HEK293 (cell line): ENCODE results near the gene CCDC124.
A peak's percentile ranks its signal among the peaks of the same experiment; 100 is the strongest.

Experiments
- CTCF ChIP-seq: fragments of 450-650 bp; formaldehyde crosslinking; IDR thresholded peaks from 2 replicates; pipeline ENCODE4 v1.5.1; 2016; ENCODE audit warnings: missing biosample characterization, missing genetic modification characterization
- GLIS1 ChIP-seq: fragments of 450-650 bp; formaldehyde crosslinking; IDR thresholded peaks from 2 replicates; pipeline ENCODE4 v1.5.1; 2016; ENCODE audit warnings: missing biosample characterization, missing genetic modification characterization
- INSM2 ChIP-seq: fragments of 450-650 bp; formaldehyde crosslinking; IDR thresholded peaks from 2 replicates; pipeline ENCODE4 v1.5.1; 2016; ENCODE audit warnings: missing biosample characterization, missing genetic modification characterization
- KLF1 ChIP-seq: fragments of 450-650 bp; formaldehyde crosslinking; IDR thresholded peaks from 2 replicates; pipeline ENCODE4 v1.5.1; 2016; ENCODE audit warnings: missing biosample characterization, missing genetic modification characterization
- KLF9 ChIP-seq: fragments of 450-650 bp; formaldehyde crosslinking; IDR thresholded peaks from 2 replicates; pipeline ENCODE4 v1.5.1; 2016; ENCODE audit warnings: missing biosample characterization, missing genetic modification characterization, low read depth
- PRDM4 ChIP-seq: fragments of 450-650 bp; formaldehyde crosslinking; IDR thresholded peaks from 2 replicates; pipeline ENCODE4 v1.5.1; 2017; ENCODE audit warnings: missing biosample characterization, missing genetic modification characterization
- SALL2 ChIP-seq: fragments of 450-650 bp; formaldehyde crosslinking; IDR thresholded peaks from 2 replicates; pipeline ENCODE4 v1.5.0; 2017; ENCODE audit warnings: missing biosample characterization, mild to moderate bottlenecking, missing genetic modification characterization, borderline replicate concordance
- SP3 ChIP-seq: fragments of 450-650 bp; formaldehyde crosslinking; IDR thresholded peaks from 2 replicates; pipeline ENCODE4 v1.5.1; 2016; ENCODE audit warnings: missing biosample characterization, missing genetic modification characterization
- ZBTB1 ChIP-seq: fragments of 450-650 bp; formaldehyde crosslinking; IDR thresholded peaks from 2 replicates; pipeline ENCODE4 v1.5.1; 2016; ENCODE audit warnings: missing biosample characterization, missing genetic modification characterization
- ZBTB20 ChIP-seq: fragments of 450-650 bp; formaldehyde crosslinking; IDR thresholded peaks from 2 replicates; pipeline ENCODE4 v1.5.1; 2016; ENCODE audit warnings: missing biosample characterization, missing genetic modification characterization
- ZBTB26 ChIP-seq: fragments of 450-650 bp; formaldehyde crosslinking; optimal IDR thresholded peaks from 2 replicates; pipeline ENCODE3; 2016; ENCODE audit warnings: missing biosample characterization, mild to moderate bottlenecking, missing genetic modification characterization
- ZEB2 ChIP-seq: fragments of 450-650 bp; formaldehyde crosslinking; IDR thresholded peaks from 2 replicates; pipeline ENCODE4 v1.5.1; 2016; ENCODE audit warnings: missing biosample characterization, missing genetic modification characterization
- ZFHX2 ChIP-seq: fragments of 450-650 bp; formaldehyde crosslinking; conservative IDR thresholded peaks from 2 replicates; pipeline ENCODE4 v1.5.1; 2016; ENCODE audit warnings: missing biosample characterization, missing genetic modification characterization
- ZNF174 ChIP-seq: fragments of 450-650 bp; formaldehyde crosslinking; IDR thresholded peaks from 2 replicates; pipeline ENCODE4 v1.5.0; 2017; ENCODE audit warnings: missing biosample characterization, mild to moderate bottlenecking, missing genetic modification characterization
- ZNF214 ChIP-seq: fragments of 450-650 bp; formaldehyde crosslinking; IDR thresholded peaks from 2 replicates; pipeline ENCODE4 v1.5.1; 2017; ENCODE audit warnings: missing biosample characterization, mild to moderate bottlenecking, missing genetic modification characterization, borderline replicate concordance
- ZNF223 ChIP-seq: fragments of 450-650 bp; formaldehyde crosslinking; IDR thresholded peaks from 2 replicates; pipeline ENCODE4 v1.5.1; 2016; ENCODE audit warnings: missing biosample characterization, missing genetic modification characterization
- ZNF335 ChIP-seq: fragments of 450-650 bp; formaldehyde crosslinking; conservative IDR thresholded peaks from 2 replicates; pipeline ENCODE4 v1.5.1; 2016; ENCODE audit warnings: missing biosample characterization, missing genetic modification characterization
- ZNF366 ChIP-seq: fragments of 450-650 bp; formaldehyde crosslinking; conservative IDR thresholded peaks from 2 replicates; pipeline ENCODE4 v1.5.1; 2016; ENCODE audit warnings: missing biosample characterization, missing genetic modification characterization
- ZNF391 ChIP-seq: fragments of 450-650 bp; formaldehyde crosslinking; IDR thresholded peaks from 2 replicates; pipeline ENCODE4 v1.5.1; 2016; ENCODE audit warnings: low read depth, missing biosample characterization, missing genetic modification characterization, borderline replicate concordance
- ZNF394 ChIP-seq: fragments of 450-650 bp; formaldehyde crosslinking; IDR thresholded peaks from 2 replicates; pipeline ENCODE4 v1.5.1; 2016; ENCODE audit warnings: missing biosample characterization, missing genetic modification characterization, mild to moderate bottlenecking, moderate library complexity, borderline replicate concordance
- ZNF433 ChIP-seq: fragments of 450-650 bp; formaldehyde crosslinking; IDR thresholded peaks from 2 replicates; pipeline ENCODE4 v1.5.1; 2016; ENCODE audit warnings: missing biosample characterization, missing genetic modification characterization, low read depth
- ZNF473 ChIP-seq: fragments of 450-650 bp; formaldehyde crosslinking; IDR thresholded peaks from 2 replicates; pipeline ENCODE4 v1.5.1; 2017; ENCODE audit warnings: missing biosample characterization, missing genetic modification characterization
- ZNF501 ChIP-seq: fragments of 450-650 bp; formaldehyde crosslinking; IDR thresholded peaks from 2 replicates; pipeline ENCODE4 v1.5.1; 2016; ENCODE audit warnings: missing biosample characterization, missing genetic modification characterization
- ZNF530 ChIP-seq: fragments of 450-650 bp; formaldehyde crosslinking; IDR thresholded peaks from 2 replicates; pipeline ENCODE4 v1.5.1; 2016; ENCODE audit warnings: low read depth, missing biosample characterization, missing genetic modification characterization
- ZNF560 ChIP-seq: fragments of 450-650 bp; formaldehyde crosslinking; IDR thresholded peaks from 2 replicates; pipeline ENCODE4 v1.5.1; 2017; ENCODE audit warnings: missing biosample characterization, missing genetic modification characterization, borderline replicate concordance
- ZNF561 ChIP-seq: fragments of 450-650 bp; IDR thresholded peaks from 2 replicates; pipeline ENCODE4 v1.5.1; 2018; ENCODE audit warnings: missing biosample characterization, missing genetic modification characterization, borderline replicate concordance
- ZNF580 ChIP-seq: fragments of 450-650 bp; formaldehyde crosslinking; IDR thresholded peaks from 2 replicates; pipeline ENCODE4 v1.5.1; 2016; ENCODE audit warnings: missing biosample characterization, missing genetic modification characterization
- ZNF621 ChIP-seq: fragments of 450-650 bp; formaldehyde crosslinking; IDR thresholded peaks from 2 replicates; pipeline ENCODE4 v1.5.1; 2017; ENCODE audit warnings: missing biosample characterization, missing genetic modification characterization
- ZNF670 ChIP-seq: fragments of 450-650 bp; formaldehyde crosslinking; IDR thresholded peaks from 2 replicates; pipeline ENCODE4 v1.5.1; 2016; ENCODE audit warnings: missing biosample characterization, missing genetic modification characterization, low read depth
- ZNF701 ChIP-seq: fragments of 450-650 bp; formaldehyde crosslinking; IDR thresholded peaks from 2 replicates; pipeline ENCODE4 v1.5.1; 2016; ENCODE audit warnings: missing biosample characterization, missing genetic modification characterization
- ZSCAN16 ChIP-seq: fragments of 450-650 bp; formaldehyde crosslinking; IDR thresholded peaks from 2 replicates; pipeline ENCODE4 v1.5.1; 2016; ENCODE audit warnings: missing biosample characterization, missing genetic modification characterization

The CCDC124 gene

GRCh38 chr19:17951990-17952976 is 19.5 kb downstream of the CCDC124 start (continued):
- TF ChIP-seq CTCF (tag by site-specific recombination) (no peak), ZNF621 (tag by site-specific recombination) (no peak), KLF9 (peak; percentile 44; the same call in 1 of the 2 replicates), ZNF501 (tag by site-specific recombination) (no peak), KLF1 (tag by site-specific recombination) (peak; percentile 60; the same call in 1 of the 2 replicates), ZNF560 (tag by site-specific recombination) (no peak), ZSCAN16 (tag by site-specific recombination) (no peak), ZNF394 (tag by site-specific recombination) (no peak), ZNF561 (tag by site-specific recombination) (no peak), ZNF214 (tag by site-specific recombination) (no peak), ZNF366 (tag by site-specific recombination) (0 out of 2 replicates have a peak, but pooled peaks have one; percentile 27), ZNF473 (tag by site-specific recombination) (no peak), ZBTB26 (tag by site-specific recombination) (peak; percentile 36), GLIS1 (tag by site-specific recombination) (peak; percentile 84), ZNF701 (tag by site-specific recombination) (no peak), ZNF670 (tag by site-specific recombination) (no peak), ZNF580 (tag by site-specific recombination) (no peak), ZBTB1 (tag by site-specific recombination) (no peak), ZNF174 (tag by site-specific recombination) (no peak), PRDM4 (tag by site-specific recombination) (no peak), SALL2 (tag by site-specific recombination) (no peak), ZBTB20 (tag by site-specific recombination) (peak; percentile 48), ZNF433 (tag by site-specific recombination) (no peak), ZEB2 (tag by site-specific recombination) (no peak), ZNF335 (tag by site-specific recombination) (no peak), INSM2 (no peak), ZFHX2 (tag by site-specific recombination) (0 out of 2 replicates have a peak, but pooled peaks have one; percentile 15), SP3 (tag by site-specific recombination) (peak; percentile 23), ZNF223 (tag by site-specific recombination) (no peak), ZNF530 (tag by site-specific recombination) (no peak), ZNF391 (tag by site-specific recombination) (no peak)
